Neural progenitor cell (in vitro differentiated cells): ENCODE data around the gene PIERCE2.

ENCODE experiments used
- CTCF ChIP-seq: fragments of 200-600 bp; sonication (generic); IDR thresholded peaks from 2 replicates; pipeline ENCODE4 v1.5.1; 2017; ENCODE audit warnings: antibody characterized with exemption, mild to moderate bottlenecking
- EZH2phosphoT487 ChIP-seq: fragments of 200-600 bp; sonication (generic); IDR thresholded peaks from 2 replicates; pipeline ENCODE4 v1.6.1; 2017; ENCODE audit warnings: antibody characterized with exemption

GRCh38 chr15:55372701-55373440 lies 35.4 kb upstream of the PIERCE2 start:
- TF ChIP-seq CTCF: no peak
- TF ChIP-seq EZH2phosphoT487: no peak
